Fibroblast of the aortic adventitia (primary cell): ENCODE results near the gene EXOC3. TPM values are rescaled to one million over a fixed set of nuclear protein-coding genes. Genes with fewer than 3 reads are reported as not detected.
A peak's percentile ranks its signal among the peaks of the same experiment; 100 is the strongest.

Experiments
- DNase-seq: peaks from one replicate; pipeline ENCODE4 v3.0.0-alpha.2; 2010; ENCODE audit warnings: low read depth
- H3K4me3 ChIP-seq: 2 replicates; pipeline ENCODE4 v1.5.1; 2011; ENCODE audit warnings: low read depth, mild to moderate bottlenecking, control low read depth, low read length, moderate library complexity
- CTCF ChIP-seq: IDR thresholded peaks from 2 replicates; pipeline ENCODE4 v1.5.1; 2011; ENCODE audit warnings: mild to moderate bottlenecking, low read length, control low read depth, inconsistent platforms; ENCODE audit not compliant: insufficient read depth
- total RNA-seq: library from RNA; depleted of rRNA; stranded (reverse); fragments of >200 nt; gene quantifications from 2 replicates; pipeline ENCODE4 v1.2.3, GENCODE V29; 2012; ENCODE audit warnings: low replicate concordance

EXOC3 gene
- total RNA-seq, 1 donor, result 39.8 TPM

DNA sequence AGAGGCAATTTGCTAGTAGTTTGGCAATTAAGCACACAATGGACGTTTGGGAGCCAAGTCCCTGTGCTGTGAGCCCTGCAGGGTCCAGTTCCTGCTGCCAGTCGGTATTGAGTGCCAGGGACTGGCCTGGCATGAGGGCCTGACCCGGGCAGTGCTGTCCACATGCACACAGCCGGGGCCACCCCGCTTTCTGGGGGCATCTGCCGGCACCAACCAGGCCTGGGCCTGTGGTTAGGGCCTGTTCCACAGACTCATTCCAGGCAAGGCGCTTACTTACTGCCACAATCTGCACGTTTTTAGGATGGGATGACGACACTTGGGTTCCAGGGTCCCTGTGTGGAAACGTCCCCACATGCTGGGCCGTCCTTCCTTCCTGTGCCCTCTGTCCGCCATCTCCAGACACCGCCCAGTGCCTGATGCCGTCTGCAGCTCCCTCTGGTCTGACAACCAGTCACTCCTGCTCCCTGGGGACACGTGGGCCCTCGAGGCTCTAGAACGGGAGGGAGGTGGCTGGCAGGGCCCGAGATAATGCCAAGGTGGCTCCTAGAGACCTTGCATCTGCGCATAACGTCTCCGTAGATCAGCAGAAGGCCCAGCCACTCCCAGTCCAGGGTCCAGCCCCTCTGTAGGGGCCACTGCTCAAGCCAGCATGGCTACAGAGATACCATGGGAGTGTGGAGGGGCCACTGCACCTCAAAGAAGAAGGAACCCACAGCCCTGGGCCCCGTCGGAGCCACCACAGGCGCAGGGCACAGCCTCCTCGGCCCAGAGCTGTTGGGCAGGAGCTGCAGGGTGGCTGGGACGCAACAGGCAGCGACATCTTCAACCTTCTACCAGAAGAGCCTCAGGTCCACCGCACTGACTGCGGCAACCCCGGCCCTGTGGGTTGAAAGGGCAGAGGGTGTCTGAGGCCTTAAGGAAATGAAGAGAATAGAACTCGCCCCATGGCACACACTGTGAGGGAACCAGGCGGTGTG is 56.5 kb downstream of the EXOC3 start:
- no peak overlapping the region for H3K4me3 ChIP-seq
- no peak for DNase-seq
- no peak for TF ChIP-seq CTCF

DNA sequence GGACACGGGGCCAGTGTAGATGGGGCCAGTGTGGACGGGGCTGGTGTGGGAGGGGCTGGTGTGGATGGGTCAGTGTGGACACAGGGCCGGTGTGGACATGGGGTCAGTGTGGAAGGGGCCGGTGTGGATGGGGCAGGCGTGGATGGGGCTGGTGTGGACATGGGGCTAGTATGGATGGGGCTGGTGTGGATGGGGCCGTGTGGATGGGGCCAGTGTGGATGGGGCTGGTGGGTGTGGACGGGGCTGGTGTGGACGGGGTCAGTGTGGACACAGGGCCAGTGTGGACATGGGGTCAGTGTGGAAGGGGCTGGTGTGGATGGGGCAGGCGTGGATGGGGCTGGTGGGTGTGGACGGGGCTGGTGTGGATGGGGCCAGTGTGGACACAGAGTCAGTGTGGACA is 57.5 kb downstream of the EXOC3 start:
- DNase-seq, result no peak
- TF ChIP-seq CTCF, result no peak
- H3K4me3 ChIP-seq, result no peak overlapping the region

DNA sequence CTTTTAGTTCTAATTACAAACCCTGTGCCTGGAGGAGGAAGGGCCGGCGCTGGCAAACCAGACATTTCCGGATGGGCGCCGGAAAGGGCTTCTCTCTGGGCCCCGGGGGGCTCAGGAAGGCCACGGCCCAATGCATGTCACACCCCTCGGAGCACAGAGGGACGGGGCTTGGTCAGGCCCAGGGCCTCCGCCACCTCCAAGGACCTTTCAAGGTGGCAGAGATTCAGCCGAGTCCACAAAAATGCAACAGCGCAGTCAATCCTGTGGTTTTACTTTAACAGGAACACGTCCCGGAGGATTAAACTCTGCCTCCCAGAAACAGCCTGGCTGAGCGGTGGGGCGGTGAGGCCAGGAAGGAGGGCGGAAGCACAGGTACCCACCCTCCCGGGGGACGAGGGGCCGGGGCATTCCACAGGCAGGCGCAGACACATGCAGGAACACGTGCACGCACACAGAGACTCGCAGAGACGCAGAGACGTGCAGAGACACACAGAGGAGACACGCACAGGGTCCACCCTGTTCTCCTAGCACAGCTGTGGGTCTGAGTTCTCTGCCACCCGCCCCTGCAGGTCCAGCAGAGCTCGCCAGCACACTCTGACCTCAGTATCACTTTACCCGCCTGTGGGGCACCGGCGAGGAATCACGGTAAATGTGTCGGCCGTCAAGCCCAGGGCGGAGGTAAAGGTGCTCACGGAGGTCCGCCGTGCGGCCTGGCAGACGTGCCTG is 58.3 kb downstream of the EXOC3 start:
- no peak for TF ChIP-seq CTCF
- H3K4me3 ChIP-seq, result no peak overlapping the region
- DNase-seq, result no peak

- DNase-seq, result peak; percentile 3
- no peak overlapping the region for H3K4me3 ChIP-seq
- TF ChIP-seq CTCF, result no peak
Measured at GRCh38 chr5:501831-502184, 58.8 kb downstream of the EXOC3 start.

DNA sequence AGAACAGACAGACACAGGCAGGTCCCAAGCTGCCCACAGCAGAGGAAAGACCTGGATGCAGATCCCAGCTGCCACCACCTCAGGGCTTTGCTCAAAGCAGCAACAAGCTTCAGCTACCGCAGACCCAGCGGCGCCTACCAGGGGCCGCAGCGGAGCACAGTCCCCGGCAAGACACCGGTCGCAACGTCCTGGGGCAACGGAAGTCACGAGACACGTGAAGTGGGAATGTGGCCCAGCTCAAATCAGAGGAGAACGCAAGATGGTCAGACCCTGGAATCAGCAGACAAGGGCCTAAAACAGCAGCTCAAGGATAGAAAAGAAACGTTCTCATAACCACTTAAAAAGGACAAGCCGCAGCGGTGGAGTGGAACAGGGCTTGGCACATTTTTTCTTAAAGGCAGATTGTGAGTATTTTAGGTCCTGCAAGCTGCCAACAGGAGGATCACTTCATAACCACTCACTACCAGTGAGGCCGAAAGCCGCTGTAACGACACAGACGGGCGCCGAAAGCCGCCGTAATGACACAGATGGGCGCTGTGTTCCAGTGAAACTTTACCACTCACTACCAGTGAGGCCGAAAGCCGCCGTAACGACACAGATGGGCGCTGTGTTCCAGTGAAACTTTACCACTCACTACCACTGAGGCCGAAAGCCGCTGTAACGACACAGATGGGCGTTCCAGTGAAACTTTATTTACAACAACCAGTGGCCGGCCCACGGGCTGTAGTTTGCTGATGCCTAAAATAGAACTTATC is 59.5 kb downstream of the EXOC3 start:
- TF ChIP-seq CTCF, result no peak
- H3K4me3 ChIP-seq, result no peak overlapping the region
- DNase-seq, result no peak

- H3K4me3 ChIP-seq, result no peak overlapping the region
- no peak for TF ChIP-seq CTCF
- DNase-seq, result no peak
Measured at GRCh38 chr5:504326-505154, 61.6 kb downstream of the EXOC3 start.
